Inflammatory macrophage treated with lipopolysaccharide for 1 hour (primary cell): ENCODE results near the gene SCMH1.
"Not testable (repeated sequence)": the region's sequence is repeated elsewhere in the genome, so short reads cannot be mapped to it uniquely, and the experiment has no call there.

Experiments used
- DNase-seq, 2 donors: peaks; one replicate each; pipeline ENCODE4 v3.0.0-alpha.2; 2020 to 2022

The SCMH1 gene

DNA sequence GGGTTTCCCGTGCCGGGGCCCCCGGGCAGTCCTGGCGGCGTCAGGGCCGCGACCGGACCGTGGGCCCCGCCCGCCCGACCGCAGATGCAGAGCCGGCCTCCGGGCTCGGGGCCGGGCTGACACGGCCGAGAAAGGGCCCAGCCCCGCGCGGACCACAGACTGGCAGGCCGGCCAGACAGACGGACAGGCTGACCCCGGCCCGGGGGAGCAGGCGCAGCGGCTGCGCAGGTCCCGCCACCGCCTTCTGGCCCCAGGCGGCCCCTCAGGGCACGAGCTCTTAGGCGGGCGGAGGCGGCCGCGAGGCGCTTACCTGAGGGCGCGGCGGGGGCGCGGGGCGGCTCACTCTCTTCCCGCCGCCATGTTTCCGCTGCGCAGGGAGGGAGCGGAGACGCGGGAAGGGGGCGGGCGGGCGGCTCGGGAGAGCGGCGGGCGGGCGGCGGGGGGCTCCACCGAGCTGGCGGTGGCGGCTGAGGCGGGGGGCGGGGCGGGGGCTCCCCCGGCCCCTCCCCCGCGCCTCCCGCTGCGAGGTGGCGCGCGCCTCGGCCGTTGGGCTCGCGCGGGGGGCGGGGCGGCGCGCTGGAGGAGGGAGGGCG is at the start of gene SCMH1:
SCMH1 (minus strand) TSS at position 558 of the 593 bp plus-strand sequence. CDS start 56,173 bp downstream, outside the sequence.
- peak in 1 of 2 donors; percentile 12 for DNase-seq

DNA sequence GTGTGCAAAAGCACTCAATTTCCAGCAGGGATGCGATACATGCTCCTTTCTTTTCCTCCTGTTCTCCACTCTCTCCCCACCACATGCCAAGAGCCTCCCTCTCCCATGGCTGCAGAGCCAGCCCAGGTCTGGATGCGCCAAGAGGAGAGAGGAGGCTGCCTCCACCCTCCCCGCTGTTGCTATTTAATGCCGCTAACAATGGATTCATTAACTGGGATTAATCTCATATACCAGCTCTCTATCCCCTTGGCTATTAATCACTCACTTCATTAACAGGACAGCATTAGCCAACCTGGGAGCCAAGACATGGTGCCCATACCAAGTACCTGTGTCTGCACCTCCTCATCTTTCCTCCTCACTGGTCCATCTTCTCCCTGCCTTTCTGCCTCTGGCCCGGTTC is 49.1 kb upstream of the SCMH1 start:
- DNase-seq: no peak

DNA sequence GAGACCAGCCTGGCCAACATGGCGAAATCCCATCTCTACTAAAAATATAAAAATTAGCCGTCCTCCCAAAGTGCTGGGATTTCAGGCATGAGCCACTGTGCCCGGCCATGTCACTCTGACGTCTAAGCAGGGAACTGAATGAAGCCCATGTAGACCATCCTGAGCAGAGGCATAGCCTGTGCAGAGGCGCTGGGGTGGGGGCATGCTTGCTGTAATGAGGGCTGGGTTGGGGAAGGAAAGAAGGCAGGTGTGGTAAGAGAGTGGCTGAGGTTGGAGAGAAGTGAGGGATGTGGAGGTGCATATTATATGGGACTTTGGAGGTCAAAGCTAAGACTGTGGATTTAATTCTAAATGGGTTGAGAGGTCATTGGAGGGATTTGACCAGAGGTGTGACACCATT is 47.1 kb upstream of the SCMH1 start:
- DNase-seq: no peak

DNA sequence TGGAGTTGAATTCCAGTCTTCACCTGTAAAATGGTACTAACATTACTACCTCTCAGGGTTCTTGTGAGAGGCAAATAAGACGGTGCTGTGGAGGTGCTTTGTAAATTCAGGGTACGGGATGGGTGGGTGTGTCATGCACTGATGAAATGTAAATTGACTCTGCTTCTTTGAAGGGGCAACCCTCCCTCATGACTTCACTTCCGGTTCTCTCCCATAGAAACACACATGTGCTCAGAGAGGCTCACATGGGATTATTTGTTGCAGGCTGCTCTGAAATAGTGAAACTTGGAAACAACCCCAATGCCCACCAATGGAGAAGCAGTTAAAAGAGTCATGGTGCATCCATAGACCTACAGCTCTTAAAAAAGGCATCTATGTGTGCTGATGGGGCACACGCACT is 44.9 kb upstream of the SCMH1 start:
- no peak for DNase-seq

DNA sequence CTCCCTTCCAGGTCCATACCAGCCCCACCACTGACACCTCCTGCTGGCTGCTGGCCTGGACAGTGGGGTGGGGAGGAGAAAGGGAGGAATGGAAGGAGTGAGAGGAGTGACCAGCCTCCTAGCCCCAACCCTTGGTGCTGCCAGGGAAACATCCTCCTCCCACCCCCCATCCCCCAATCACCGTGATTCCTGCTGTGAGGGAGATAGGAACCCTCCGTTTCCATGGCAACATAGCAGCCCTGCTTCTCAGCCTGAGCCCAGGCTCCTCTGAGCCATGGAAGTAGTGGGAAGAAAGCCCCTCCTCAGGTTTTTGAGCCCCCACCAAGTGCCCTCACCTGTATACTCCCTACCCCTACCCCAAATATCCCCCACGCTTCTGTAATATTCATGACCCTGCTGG is 44.4 kb upstream of the SCMH1 start:
- DNase-seq: no peak

DNA sequence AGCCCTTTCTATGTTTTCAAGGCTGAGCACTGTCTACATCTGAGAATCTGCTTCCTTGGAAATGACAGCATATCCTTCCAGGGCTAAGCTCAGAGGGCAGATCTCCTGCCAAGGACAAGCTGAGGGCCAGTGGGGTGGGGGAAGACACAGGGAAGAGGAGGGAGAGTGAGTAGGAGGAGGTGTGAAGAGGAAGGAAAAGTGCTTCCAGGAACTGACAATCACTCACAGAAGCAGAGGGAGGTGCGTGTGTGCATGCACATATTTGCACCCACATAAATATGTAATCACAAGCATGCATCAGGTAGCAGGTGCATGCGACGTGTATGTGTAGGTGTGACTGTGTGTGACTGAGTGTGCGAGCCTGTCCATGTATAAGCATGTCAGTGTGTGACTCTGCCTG is 43.7 kb upstream of the SCMH1 start:
- DNase-seq: no peak

DNA sequence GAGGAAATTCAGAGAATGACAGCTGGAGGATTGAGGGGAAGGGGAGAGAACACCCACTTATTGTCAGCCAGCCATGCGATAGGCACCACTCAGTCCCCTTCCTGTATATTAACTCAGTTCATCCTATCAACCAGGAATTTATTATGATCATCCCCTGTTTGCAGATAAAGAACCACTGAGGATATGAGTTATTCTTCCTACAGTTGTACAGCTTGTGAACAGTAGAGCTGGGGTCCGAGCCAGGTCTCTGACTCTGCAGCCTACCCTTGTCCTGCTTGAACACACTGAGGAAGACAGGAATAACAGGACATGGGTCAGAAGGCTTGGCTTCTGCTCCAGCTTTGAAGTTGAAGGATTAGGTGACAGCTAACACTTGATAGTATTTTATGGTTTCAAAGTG is 42.0 kb upstream of the SCMH1 start:
- no peak for DNase-seq

DNA sequence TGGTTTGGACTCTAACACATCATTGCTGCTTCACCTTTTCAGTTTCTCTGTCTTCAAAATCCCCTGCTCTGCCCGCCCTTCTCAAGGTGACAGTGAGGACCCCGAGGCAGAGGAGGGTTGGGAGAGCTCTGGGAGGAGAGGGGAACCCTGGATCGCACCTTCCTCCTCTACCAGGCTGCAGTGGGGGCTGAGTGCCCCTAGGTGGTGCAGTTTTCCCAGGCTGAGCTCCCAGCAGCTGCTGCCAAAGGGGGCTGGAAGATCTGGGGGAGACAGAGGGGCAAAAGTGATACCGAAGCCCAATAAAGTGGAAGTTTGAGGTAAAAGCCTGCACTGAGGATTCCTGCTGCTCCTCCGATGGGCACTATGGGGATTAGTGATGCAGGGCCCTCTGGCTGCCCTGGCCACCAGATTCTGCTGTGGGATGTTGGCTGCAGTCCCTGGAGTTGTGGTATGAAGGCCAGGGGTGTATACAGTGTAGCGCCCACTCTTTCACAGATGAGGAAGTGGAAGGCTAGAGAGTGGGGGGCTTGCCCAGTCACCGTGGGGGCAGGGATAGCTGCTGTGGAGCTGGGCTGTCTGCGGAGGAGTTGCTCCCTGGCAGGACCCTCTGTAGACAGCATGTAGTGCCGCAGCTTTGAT is 40.7 kb upstream of the SCMH1 start:
- DNase-seq: peak in 1 of 2 donors; percentile 48

DNA sequence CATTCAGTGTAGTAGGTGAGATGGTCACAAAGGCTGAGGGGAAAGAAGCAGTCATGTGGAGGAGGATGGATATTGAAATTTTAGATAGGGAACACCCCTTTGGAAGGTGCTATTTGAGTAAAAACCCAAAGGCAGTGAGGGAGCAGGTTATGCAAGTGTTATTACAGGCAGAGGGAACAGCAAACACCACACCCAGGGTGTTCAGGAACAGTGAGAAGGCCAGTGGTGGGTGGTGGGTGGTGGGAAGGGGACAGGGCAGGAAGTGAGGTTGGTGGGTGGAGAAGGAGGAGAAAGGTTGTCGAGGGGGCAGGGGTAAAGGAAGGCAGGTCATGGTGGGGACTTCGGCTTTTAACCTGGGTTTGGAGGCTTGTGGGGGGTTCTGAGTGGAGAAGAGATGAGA is 39.2 kb upstream of the SCMH1 start:
- DNase-seq: peak in 1 of 2 donors; percentile 50

DNA sequence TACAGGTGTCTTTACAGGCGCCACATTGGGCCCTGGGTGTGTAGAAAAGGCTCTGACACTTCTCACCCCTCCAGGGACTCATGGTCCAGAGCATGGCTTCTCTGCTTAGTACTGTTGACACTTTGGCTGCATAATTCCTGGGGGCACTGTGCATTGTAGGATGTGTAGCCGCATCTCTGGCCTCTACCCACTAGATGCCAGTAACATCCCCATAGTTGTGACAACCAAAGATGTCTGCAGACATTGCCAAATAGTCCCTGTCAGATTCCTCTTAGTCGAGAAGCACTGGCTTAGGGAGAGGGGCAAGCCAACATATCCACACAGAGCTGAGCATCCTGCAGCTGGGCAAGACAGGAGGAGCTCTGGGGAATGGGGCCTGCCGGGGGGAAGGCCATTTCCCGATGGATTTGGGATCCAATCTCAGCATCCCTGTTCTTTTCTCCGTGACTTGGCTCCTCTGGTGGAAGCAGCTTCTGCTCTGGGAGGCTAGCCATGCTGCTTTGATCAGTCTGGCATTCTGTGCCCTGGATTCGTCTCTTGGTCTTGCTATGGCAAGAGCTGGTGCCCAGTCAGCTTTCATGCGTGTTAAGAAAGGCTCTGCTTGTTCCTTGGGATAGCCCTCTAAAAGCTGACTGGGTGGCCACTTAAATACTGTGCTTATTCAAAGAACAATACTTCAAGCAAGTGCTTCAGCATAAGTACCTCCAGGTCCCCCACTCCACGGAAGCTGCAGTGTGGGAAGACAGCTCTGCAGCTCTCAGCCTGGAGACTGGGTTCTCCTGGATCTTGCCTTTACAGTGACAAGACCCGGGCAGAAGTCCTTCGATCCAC is 38.3 kb upstream of the SCMH1 start:
- DNase-seq: no peak

DNA sequence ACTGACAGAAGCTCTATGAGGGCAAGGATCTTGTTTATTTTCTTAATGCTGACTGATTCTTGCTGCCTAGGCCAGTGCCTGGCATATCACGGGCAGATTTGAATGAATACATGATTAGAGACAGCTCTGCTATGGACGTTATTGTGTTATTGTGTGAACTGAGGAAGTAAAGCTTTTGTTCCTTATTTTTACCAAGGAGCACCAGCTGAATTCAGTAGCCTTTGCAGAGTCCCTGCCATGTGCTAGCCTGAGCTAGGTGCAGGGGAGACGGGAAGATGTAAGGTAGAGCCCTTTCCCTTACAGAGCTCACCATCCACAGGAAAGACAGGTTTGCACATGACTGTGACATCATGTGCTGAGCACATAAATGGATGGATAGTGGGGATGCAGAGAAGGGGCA is 36.0 kb upstream of the SCMH1 start:
- peak in 1 of 2 donors; percentile 28 for DNase-seq

DNA sequence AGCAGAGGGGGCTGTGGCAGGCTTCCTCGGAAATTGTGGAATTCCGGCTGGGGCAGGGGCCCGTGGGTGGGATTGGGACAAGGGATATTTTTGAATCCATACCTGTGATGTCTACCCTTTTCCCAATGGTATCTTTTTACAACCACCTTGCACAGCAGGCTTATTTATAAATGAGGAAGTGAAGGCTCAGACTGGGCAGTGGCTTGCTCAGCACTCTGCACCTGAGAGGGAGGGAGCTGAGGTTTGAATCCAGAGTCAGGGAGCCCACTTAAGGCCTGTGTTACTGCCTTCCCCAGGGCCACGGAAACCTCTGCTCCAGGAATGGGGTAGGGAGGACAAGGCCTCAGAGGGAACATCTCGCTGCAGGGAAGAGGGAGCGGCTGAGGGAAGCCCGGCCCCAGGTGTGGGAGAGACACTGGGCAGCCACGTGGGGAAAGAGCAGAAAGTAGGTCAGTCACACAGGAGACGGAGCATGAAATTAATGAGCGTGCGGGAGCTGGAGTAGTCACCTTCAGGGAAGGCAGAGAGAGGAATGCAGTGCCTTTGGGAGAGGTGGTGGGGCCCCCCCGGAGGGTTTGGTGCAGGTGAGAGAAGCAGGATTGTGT is 35.4 kb upstream of the SCMH1 start:
- DNase-seq: no peak

DNA sequence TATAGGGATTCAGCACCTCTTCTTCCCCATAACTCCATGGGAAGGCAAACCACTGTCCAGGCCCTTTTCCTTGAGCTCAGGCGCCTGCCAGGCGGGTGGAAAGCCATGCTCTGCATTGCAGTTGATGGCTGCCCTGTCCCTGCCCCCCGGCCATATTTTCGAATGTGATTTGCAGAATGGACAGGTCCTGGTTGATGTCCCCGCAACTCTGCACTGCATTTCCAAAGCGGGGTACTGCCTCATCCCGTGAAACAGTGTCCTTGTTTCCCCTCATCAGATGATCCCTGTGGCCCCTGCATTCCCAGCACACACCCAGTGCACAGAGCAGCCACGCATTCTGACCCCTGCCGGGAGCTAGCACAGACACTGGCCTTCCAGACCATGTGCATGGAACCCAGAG is 33.7 kb upstream of the SCMH1 start:
- no peak for DNase-seq

DNA sequence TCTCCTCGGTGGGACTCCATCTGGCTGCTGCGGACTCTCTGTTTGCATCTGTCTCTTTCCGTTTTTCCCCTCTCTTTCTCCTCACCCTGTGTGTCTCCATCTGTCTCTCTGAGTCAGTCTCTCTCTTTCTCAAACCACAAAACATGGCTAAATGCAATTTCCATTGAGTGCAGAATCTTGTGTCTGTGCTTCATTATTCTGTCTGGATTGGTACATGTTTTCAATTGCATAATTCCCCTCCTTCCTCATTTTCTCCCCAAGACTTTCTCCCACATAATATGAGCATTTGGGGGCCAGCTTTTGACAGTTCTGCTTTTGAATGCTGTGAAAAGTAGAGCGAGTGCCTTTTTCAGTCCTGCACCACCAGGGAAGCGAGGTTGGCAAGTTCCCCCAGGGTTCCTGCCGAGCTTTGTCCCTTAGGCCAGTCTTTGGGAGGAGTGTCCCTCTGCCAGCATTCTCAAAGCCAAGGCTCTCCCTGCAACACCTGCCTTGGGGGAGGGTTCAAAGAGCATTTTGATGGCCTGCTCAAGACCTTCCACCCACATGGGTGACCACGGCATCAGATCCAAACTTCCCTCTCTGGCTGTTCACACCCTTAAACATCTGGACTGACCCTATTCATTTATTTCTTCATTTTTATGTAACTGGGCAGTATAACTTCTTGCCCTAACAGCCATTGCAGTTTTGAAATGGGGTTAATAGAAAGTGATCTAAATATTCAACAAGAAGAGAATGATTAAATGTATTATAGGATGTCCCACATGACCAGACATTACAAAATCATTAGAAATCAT is 32.8 kb upstream of the SCMH1 start:
- peak; percentile 90 to 94 for DNase-seq

DNA sequence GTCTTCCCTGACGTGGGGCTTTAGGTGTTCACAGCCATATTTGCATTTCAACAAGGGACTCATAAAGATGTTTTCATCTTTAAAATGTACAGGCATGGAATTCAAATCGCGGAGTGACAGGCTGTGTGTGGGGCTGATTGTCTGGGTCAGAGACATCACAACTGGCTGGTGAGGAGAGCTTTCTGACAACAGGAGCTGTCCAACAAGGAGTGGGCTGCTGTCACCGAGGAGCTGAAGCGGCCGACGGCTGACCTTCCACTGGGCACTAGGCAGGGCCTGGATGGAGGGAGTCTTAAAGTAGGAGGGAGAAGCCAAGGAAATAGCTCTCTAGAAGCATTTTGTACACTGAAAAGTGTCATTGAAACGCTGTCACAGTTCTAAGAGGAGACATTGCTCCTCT is 30.5 kb upstream of the SCMH1 start:
- no peak for DNase-seq

DNA sequence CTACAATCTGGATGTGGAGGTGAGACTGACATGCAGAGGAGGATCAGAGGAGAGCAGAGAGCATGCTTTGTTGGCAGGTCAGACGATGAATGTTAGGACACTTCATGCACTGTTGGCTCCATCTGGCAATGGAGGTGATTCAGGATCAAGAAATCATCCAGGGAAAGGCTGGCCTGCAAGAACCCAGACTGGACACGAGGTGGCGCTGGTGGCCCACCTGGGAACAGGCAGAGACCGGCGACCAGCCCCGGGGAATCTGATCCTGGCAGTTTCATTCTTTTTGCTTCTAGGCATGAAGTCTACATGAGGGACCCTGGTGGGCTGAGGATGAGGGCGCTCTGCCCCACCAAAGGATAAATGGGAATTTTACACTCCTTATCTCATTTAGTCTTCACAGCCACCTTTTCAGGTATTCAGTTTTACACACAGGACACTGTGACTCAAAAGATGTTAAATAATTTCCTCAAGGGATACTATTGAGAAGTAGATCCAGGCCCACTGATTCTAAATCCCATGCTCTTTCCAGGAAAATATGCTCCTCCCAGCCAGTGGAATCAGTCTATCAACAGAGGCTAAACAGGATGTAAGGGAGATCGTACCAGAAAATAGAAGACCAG is 26.2 kb upstream of the SCMH1 start:
- peak; percentile 34 to 83 for DNase-seq

DNA sequence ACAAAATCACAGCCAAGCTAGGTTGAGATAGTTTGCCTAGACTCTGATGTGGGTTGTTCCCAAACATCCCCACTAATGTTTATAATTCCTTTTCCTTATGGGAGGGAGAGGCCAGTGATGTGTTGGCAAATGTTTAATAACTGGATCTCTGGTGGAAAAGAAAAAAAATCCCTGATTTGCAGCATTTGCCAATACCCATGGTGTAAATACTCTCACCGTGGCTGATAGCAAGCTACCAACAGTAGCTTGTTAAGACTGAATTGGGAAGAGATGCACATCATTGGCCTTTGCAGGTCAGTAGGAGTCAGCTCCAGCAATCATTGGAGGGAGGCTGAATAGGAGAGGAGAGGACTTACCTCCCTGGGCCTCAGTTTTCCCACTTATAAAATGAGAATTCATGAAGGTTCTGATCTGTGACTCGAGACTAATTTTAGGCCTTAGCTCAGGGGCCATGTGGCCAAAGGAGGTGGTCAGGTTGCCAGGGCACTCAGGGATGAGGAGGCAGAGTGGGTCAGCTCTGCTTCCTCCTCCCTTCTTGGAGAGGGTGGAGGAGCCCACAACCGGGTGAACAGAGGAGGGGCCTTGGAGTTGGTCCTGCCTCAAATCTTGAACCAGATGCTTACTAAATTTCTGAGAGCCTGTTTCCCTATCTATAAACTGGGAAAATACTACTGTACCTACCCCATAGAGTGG is 20.0 kb upstream of the SCMH1 start:
- DNase-seq: no peak

DNA sequence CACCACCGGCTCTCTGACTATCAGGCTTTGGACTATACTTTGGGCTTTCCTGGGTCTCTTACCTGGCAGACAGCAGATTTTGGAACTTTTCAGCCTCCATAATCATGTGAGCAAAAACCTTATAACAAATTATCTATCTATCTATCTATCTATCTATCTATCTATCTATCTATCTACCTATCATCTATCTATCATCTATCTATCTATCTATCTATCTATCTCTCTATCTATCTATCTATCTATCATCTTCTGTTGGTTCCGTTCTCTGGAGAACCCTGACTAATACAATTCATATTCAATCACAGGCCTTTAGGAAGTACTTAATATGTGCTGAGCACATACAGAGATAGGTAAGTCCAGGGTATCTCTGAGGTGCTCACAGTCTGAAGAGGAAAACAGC is 18.7 kb upstream of the SCMH1 start:
- no peak for DNase-seq

DNA sequence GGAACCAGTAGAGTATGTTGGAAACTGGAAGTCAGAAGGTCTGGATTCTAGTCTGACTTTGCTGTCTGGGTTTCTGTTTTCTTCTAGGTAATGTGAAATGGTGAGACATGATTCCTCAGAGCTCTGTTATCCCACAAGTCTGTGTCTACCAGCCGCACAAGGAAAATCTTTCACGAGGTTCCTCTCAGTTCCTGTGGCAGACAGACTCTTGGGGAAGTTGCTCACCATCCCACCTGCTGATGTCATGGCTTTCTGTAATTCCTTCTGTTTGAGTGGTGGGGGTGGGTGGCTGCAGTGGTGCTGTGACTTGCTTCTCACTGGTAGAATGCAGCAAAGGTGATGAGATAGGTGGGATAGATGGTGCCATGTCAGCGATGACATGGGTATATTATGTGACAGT is 17.1 kb upstream of the SCMH1 start:
- peak; percentile 43 to 73 for DNase-seq

DNA sequence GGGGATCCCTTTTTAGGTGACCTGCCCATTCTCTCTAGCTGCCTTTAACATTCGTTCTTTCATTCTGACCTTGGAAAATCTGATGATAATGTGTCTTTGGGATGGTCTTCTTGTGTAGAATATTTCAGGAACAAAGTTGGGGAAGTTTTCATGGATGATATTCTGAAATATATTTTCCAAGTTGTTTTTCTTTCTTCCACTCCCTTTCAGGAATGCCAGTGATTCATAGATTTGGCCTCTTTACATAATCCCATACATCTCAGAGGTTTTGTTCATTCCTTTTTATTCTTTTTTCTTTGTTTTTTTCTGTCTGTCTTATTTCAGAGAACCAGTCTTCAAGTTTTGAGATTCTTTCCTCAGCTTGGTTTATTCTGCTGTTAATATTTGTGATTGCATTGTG is 13.9 kb upstream of the SCMH1 start:
- DNase-seq: no peak

DNA sequence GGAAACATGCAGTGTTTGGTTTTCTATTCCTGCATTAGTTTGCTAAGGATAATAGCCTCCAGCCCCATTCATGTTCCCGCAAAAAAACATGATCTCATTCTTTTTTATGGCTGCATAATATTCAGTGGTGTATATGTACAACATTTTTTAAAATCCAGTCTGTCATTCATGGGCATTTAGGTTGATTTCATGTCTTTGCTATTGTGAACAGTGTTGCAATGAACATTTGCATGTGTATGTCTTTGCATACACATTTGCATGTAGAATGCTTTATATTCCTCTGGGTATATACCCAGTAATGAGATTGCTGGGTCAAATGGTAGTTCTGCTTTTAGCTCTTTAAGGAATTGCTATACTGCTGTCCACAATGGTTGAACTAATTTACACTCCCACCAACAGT is 9.0 kb upstream of the SCMH1 start:
- not testable (repeated sequence) for DNase-seq

DNA sequence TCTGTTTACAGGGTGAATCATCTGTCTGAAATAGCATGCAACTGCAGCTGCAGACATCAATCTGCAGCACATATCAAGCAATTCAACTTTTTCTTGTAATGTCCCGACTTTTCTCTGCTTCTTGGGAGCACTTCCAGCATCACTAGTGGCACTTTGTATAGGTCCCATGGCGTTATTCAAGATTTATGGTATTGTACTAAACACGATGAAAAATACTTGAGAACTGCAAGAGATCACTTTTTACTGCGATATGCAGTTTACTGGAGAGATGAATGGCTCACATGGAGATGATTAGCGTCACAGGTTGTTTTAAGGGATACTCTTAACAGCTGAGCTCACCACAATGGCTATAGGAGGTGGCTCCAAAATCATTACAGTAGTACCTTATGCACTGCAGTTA is 7.2 kb upstream of the SCMH1 start:
- DNase-seq: no peak
